ENCODE results near the gene CASK.

- TF ChIP-seq CTCF (IDR thresholded peaks at IDR 0.05) (no peak), POLR2A (IDR thresholded peaks at IDR 0.05; ENCODE audit: low read depth) (no peak), POLR2AphosphoS5 (IDR thresholded peaks at IDR 0.05) (no peak)
These were observed 47.1 kb upstream of the CASK start for GRCh38 chrX:41970419-41970818.
